Neutrophil (primary cell): Measurements from ENCODE around the gene LDLRAD4.

Experiments
- H3K27ac ChIP-seq: fragments of 200-600 bp; sonication (generic); 2 replicates; pipeline ENCODE4 v1.5.1; 2016; ENCODE audit warnings: mild to moderate bottlenecking, moderate library complexity
- H3K27me3 ChIP-seq: fragments of 200-600 bp; sonication (generic); 2 replicates; pipeline ENCODE4 v1.6.0; 2016; ENCODE audit warnings: mild to moderate bottlenecking
- H3K36me3 ChIP-seq: fragments of 200-600 bp; sonication (generic); 2 replicates; pipeline ENCODE4 v1.5.1; 2017
- H3K4me1 ChIP-seq, 2 experiments: fragments of 200-600 bp in 1 of 2; sonication (generic) in 1 of 2; 1 replicate in 1 of 2; 2 replicates in 1 of 2; pipeline versions ENCODE4 v1.5.1 to v1.6.1; 2013 to 2016; ENCODE audit warnings: low read depth in 1 of 2, low read length in 1 of 2, mild to moderate bottlenecking in 1 of 2, moderate library complexity in 1 of 2; ENCODE audit not compliant: control insufficient read depth in 1 of 2, insufficient read depth in 1 of 2
- H3K4me3 ChIP-seq, 2 experiments: fragments of 200-600 bp in 1 of 2; sonication (generic) in 1 of 2; 1 replicate in 1 of 2; 2 replicates in 1 of 2; pipeline ENCODE4 v1.5.1; 2013 to 2016; ENCODE audit warnings: low read depth in 1 of 2, low read length in 1 of 2, mild to moderate bottlenecking in 1 of 2, moderate library complexity in 1 of 2
- H3K9me3 ChIP-seq: fragments of 200-600 bp; sonication (generic); 2 replicates; pipeline ENCODE4 v1.5.1; 2016
- CTCF ChIP-seq: fragments of 200-600 bp; sonication (generic); IDR thresholded peaks from 2 replicates; pipeline ENCODE4 v1.5.1; 2016; ENCODE audit warnings: antibody characterized with exemption

Gene LDLRAD4

GRCh38 chr18:13213036-13213795, 5.3 kb upstream of the LDLRAD4 start:
- H3K9me3 ChIP-seq = no peaks in the 10 kb centered on the region
- H3K4me3 ChIP-seq = no peak overlapping the region
- H3K27me3 ChIP-seq = peaks cover 48% of the 10 kb centered on the region
- no peak for TF ChIP-seq CTCF
- no peaks in the 10 kb centered on the region for H3K36me3 ChIP-seq
- H3K27ac ChIP-seq = no peak overlapping the region
- H3K4me1 ChIP-seq = peaks cover 8 to 19% of the 10 kb centered on the region in 2 experiments

GRCh38 chr18:13214609-13215008, 4.0 kb upstream of the LDLRAD4 start:
- Histone ChIP-seq H3K36me3 (no peaks in the 10 kb centered on the region), H3K4me1 (peaks cover 13 to 25% of the 10 kb centered on the region in 2 experiments), H3K4me3 (no peak overlapping the region), H3K9me3 (no peaks in the 10 kb centered on the region), H3K27me3 (peaks cover 62% of the 10 kb centered on the region), H3K27ac (no peak overlapping the region)
- TF ChIP-seq CTCF = no peak

GRCh38 chr18:13216092-13216582, 2.4 kb upstream of the LDLRAD4 start:
- Histone ChIP-seq H3K27ac (no peak overlapping the region), H3K9me3 (no peaks in the 10 kb centered on the region), H3K4me1 (peaks cover 13 to 25% of the 10 kb centered on the region in 2 experiments), H3K4me3 (no peak overlapping the region), H3K27me3 (peaks cover 77% of the 10 kb centered on the region), H3K36me3 (no peaks in the 10 kb centered on the region)
- no peak for TF ChIP-seq CTCF

- H3K4me3 ChIP-seq = no peak overlapping the region
- H3K9me3 ChIP-seq = no peaks in the 10 kb centered on the region
- no peak for TF ChIP-seq CTCF
- H3K36me3 ChIP-seq = no peaks in the 10 kb centered on the region
- H3K4me1 ChIP-seq = peaks cover 13 to 25% of the 10 kb centered on the region in 2 experiments
- H3K27ac ChIP-seq = no peak overlapping the region
- peaks cover 85% of the 10 kb centered on the region for H3K27me3 ChIP-seq
These were observed 1.7 kb upstream of the LDLRAD4 start for GRCh38 chr18:13216711-13217465.

GRCh38 chr18:13217466-13217961, 1.0 kb upstream of the LDLRAD4 start:
- Histone ChIP-seq H3K4me1 (peaks cover 13 to 25% of the 10 kb centered on the region in 2 experiments), H3K36me3 (no peaks in the 10 kb centered on the region), H3K4me3 (peak overlapping the region in 1 of 2 experiments; percentile 44), H3K9me3 (no peaks in the 10 kb centered on the region), H3K27me3 (peaks cover 91% of the 10 kb centered on the region), H3K27ac (no peak overlapping the region)
- TF ChIP-seq CTCF = no peak
